GM04503 (cell line): Measurements from ENCODE around the gene NAT10.

Experiments
- DNase-seq: peaks from one replicate; pipeline ENCODE4 v3.0.0-alpha.2; 2012; ENCODE audit warnings: low read depth

The NAT10 gene

DNA sequence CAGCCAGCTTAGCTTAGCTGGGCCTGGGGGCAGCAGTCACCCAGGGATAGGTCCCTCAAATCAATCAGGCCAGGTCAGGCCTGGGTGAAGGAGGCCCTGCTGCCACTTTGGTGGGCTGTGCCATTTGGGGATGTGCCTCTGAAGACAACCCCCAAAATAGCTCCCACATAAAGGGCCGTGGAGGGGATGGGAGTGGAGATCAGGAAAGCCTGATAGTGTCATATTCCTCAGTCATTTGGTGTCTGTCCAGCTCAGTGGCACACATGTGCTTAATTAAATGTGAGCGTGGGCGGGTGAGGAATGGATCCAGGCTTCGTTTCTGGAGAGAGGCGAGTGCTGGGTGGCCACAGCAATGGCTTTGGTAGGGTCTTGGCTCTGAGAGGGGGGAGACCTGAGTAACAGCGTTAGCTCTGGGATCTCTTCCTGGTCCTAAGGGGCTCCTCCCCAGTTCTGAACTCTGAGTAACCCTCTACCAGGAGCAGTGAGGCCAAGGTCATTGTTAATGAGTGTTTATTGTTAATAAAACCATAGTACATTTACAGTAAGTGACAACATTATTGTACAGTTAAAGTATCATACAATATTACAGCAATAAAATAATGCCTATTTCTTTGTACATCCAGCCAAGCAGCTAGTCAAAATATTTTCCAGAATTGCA is 45.2 kb downstream of the NAT10 start:
- no peak for DNase-seq

- no peak for DNase-seq
These were observed 45.7 kb downstream of the NAT10 start for GRCh38 chr11:34151166-34151565.

GRCh38 chr11:34151916-34152845 is 46.8 kb downstream of the NAT10 start:
- DNase-seq, result no peak

GRCh38 chr11:34154059-34154875 is 48.8 kb downstream of the NAT10 start:
- no peak for DNase-seq

GRCh38 chr11:34155057-34155756 is 49.8 kb downstream of the NAT10 start:
- DNase-seq, result no peak

- no peak for DNase-seq
These were observed 50.3 kb downstream of the NAT10 start for GRCh38 chr11:34155757-34156062.

GRCh38 chr11:34157163-34157562 is 51.7 kb downstream of the NAT10 start:
- no peak for DNase-seq

DNA sequence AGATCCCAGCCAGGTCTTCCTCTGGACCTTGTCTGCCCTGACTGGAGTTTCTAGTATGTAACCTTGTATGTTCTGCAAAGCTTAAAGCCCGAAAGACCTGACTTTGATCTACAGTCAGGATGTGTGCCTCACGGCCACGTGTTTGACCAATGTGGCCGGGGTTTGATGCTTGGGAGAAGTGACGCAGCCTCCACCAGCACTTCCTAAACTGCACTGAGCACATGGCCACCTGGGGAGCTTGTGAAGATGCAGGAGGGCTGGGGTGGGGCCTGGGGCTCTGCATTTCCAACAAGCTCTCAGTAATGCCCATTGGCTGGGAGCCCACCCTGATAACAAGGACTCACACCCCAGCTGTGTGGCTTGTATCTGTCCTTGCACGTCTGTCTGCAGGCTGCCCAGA is 53.2 kb downstream of the NAT10 start:
- no peak for DNase-seq

DNA sequence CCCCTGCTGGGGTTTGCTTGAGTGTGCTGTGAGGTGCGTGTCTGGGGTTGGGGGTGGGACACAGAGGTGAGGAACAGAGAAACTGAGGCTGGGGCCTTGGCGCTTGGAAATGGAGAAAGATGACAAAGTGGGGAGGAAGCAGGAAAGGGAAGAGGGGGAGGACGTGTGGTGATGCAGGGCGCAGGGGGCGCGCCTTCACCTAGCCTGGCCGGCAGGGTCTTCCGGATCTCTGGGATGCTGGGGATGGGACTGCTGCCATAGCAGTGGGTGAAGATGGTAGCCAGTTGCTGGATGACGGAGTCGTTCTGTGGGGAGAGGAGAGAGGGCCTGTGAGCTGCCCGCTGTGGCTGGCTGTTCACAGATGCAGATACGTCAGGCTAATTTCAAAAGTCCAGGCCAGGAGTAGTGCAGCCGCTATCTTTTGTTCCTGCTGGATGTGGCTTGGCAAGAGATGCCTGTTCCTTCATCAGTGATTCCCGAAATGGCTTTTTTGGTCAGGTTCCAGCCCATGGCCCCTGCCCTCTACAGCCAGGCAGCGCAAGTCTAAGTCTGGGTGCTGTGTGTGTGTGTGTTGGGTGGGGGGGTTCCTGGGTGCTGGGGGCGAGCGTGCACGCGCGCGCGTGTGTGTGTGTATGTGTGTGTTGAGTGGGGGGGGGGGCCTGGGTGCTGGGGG is 54.8 kb downstream of the NAT10 start:
- no peak for DNase-seq

DNA sequence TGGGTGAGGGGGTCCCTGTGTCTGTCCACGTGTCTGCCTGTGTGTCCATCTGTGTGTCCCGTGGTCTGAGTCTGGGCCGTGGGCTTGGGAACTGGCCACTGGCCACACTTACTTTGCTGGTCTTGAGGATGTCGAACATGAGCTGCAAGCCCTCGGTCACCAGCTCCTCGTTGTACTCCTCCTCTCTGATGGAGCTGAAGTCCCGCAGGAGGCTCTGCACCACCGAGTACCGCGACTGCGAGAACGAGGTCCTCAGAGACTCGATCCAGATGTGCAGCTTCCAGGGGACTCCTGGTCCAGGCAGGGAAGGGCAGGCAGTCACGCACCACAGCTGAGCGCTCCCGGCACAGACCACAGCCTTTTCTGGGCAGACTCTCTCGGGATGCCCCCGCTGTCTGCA is 55.4 kb downstream of the NAT10 start:
- DNase-seq, result no peak

DNA sequence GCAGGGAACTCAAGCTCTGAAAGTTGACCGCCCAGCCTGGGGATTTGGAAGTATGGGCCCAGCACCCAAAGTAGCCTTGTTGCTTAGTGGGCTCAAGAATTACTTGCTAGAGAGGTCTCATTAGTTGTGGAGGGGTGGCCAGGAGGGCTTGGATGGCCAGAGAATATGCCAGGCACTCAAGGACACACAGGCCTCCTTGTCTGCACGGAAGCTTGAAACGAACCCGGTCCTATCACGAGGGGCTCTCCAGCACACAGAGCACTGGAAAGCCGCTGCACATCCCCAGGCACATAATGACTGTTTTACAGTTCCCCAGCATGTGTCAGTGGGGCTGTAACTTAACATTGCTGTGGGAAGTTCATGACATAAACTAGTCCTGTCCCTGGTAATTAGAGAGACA is 55.9 kb downstream of the NAT10 start:
- DNase-seq, result no peak

GRCh38 chr11:34161812-34162492 is 56.5 kb downstream of the NAT10 start:
- DNase-seq, result no peak

DNA sequence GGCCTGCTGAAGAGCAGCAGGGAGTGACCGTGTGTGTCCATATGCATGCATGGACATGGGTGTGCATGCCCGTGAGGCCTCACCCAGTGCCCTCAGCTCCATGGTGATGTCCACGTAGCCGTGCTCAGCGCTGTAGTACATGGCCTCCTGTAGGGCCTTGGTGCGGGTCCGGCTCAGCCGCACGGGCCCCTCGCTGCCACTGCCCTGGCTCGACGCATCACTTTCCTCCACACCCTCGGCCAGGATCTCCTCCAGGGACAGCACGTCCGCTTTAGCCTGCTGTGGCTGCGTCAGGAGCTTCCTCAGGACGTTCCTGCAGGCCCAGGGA is 57.0 kb downstream of the NAT10 start:
- DNase-seq, result no peak

DNA sequence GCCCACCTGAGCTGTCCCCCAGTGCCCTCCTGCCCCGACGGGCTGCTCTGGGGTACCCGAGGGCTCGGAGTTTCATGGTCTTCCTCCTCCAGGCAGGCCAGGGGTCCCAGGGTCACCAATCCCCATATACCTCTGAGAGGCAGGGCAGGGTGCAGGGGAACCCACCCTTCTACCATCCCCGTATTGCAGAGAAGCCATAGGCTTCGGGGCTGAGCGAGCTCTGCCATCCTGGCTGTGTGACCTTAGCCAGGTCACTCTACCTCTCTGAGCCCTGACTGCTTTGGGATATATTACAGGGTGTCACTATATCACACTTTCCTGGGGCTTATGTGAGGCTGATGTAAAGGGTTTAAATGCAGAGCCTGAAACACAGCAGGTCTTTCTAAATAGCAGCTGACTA is 57.4 kb downstream of the NAT10 start:
- DNase-seq, result no peak

DNA sequence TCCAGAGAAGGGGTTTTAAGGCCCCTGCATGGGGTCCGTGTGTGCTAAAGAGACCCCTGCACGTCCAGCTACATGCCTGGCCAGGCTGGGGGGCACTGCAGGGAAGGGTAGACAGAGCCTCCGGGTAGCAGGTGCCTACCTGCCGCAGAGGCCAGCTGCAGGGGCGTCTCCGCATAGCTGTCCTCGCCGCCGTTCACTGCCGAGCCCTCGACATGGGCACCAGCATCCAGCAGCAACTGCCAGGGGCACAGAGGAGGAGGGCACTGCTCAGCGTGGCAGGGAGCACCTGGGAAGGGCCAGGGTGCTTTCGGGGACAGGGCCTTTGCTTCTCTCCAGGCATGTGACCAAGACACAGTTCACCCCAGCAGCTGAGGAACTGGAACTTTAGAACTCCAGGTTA is 59.7 kb downstream of the NAT10 start:
- no peak for DNase-seq

- no peak for DNase-seq
These were observed 60.5 kb downstream of the NAT10 start for GRCh38 chr11:34165786-34166555.

- DNase-seq, result no peak
These were observed 61.6 kb downstream of the NAT10 start for GRCh38 chr11:34166806-34167740.

DNA sequence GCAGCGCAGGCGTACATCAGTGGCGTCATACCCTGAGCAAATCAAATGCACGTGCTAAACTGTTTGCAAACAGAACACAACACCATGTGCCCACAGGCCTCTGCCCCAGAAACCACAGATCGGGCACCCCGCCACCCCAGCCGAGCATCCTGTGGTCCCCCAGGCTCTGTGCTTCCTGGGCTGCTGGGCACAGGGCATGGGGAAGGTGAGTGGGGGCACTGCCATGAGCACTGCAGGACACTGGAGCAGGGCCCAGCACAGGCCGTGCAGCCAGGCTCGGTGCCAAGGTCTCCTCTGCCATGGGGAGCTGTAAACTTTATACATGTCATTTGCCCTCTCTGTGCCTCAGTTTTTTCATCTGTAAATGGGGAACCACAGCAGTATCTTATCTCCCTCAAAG is 62.5 kb downstream of the NAT10 start:
- no peak for DNase-seq
